Body of pancreas (tissue), 4 donors: Measurements from ENCODE around the gene CETN1. TPM values are rescaled to one million over a fixed set of nuclear protein-coding genes. Genes with fewer than 3 reads are reported as not detected.

ENCODE experiments used
- ATAC-seq: fragments of 150-250 bp; one replicate; pipeline ENCODE4 v1.9.1; 2016
- DNase-seq, 4 donors: peaks; one replicate each; pipeline ENCODE4 v3.0.0-alpha.2; 2019
- H3K27ac ChIP-seq, 4 donors: fragments of 200-600 bp; sonication (generic); 1 replicate in 3 of 4; 2 replicates in 1 of 4; pipeline versions ENCODE4 v1.5.1 to v1.6.1; 2016 to 2019; ENCODE audit warnings: mild to moderate bottlenecking in 1 of 4, mixed read lengths in 1 of 4, moderate library complexity in 1 of 4
- H3K27me3 ChIP-seq, 2 donors: fragments of 200-600 bp; sonication (generic); one replicate each; pipeline ENCODE4 v1.6.0; 2016; ENCODE audit warnings: mild to moderate bottlenecking in 1 of 2
- H3K36me3 ChIP-seq, 2 donors: fragments of 200-600 bp; sonication (generic); replicated peaks in 1 of 2; 2 replicates each; pipeline ENCODE4 v1.5.1; 2016; ENCODE audit warnings: low read depth in 2 of 2; ENCODE audit not compliant: insufficient read depth in 1 of 2
- H3K4me1 ChIP-seq: fragments of 200-600 bp; sonication (generic); one replicate; pipeline ENCODE4 v1.6.0; 2016
- H3K4me3 ChIP-seq, 2 donors: fragments of 200-600 bp; sonication (generic); 1 replicate in 1 of 2; 2 replicates in 1 of 2; pipeline ENCODE4 v1.5.1; 2016 to 2019
- H3K9me3 ChIP-seq, 3 donors: fragments of 200-600 bp; sonication (generic); 1 replicate in 2 of 3; 2 replicates in 1 of 3; pipeline ENCODE4 v1.5.1; 2016
- CTCF ChIP-seq, 7 experiments: fragments of 450-650 bp in 4 of 7; fragments of 200-600 bp in 3 of 7; sonication (generic) in 3 of 7; IDR thresholded peaks; one replicate each; pipeline ENCODE4 v1.5.1; 2016 to 2019; ENCODE audit warnings: antibody characterized with exemption in 7 of 7
- POLR2A ChIP-seq, 3 donors: fragments of 450-650 bp; IDR thresholded peaks; one replicate each; pipeline ENCODE4 v1.6.1; 2016; ENCODE audit warnings: antibody characterized with exemption in 3 of 3, mild to moderate bottlenecking in 2 of 3
- WGBS, 2 donors: methylation state at CpG; one replicate each; pipeline ENCODE4 v1.1.5; 2017; 5-methylcytosine and 5-hydroxymethylcytosine counted together
- intact Hi-C: fragments of 100-400 bp; cut with DNase I; formaldehyde crosslinking; loops from one replicate; pipeline ENCODE4 v1.15.1; 2023
- total RNA-seq, 2 donors: library from RNA; depleted of rRNA; stranded (reverse); fragments of >200 nt; gene quantifications; one replicate each; pipeline ENCODE4 v1.1.0, GENCODE V29; 2016

The CETN1 gene
- total RNA-seq, 2 donors from 2014 or later: not detected

GRCh38 chr18:549967-550366 is 30.2 kb upstream of the CETN1 start:
- no peaks in the 10 kb centered on the region for H3K27me3 ChIP-seq
- TF ChIP-seq CTCF (IDR thresholded peaks at IDR 0.05): no peak
- no peak for TF ChIP-seq POLR2A (IDR thresholded peaks at IDR 0.05)
- H3K27ac ChIP-seq: no peak overlapping the region
- H3K9me3 ChIP-seq: no peaks in the 10 kb centered on the region
- no peaks in the 10 kb centered on the region for H3K36me3 ChIP-seq
- DNase-seq: no peak
- WGBS, 2 donors: 75 to 84% methylated on average over 3 of the region's 3 CpGs
- no peak for ATAC-seq
- H3K4me3 ChIP-seq: no peak overlapping the region
- intact Hi-C loops: no loop called here
- H3K4me1 ChIP-seq: no peaks in the 10 kb centered on the region

- DNase-seq: no peak
- no peak overlapping the region for H3K4me3 ChIP-seq
- H3K27ac ChIP-seq: no peak overlapping the region
- H3K36me3 ChIP-seq: no peaks in the 10 kb centered on the region
- intact Hi-C loops: no loop called here
- 71 to 77% methylated on average over 4 of the region's 4 CpGs for WGBS, 2 donors
- H3K4me1 ChIP-seq: no peaks in the 10 kb centered on the region
- no peak for ATAC-seq
- H3K27me3 ChIP-seq: no peaks in the 10 kb centered on the region
- no peak for TF ChIP-seq POLR2A (IDR thresholded peaks at IDR 0.05)
- H3K9me3 ChIP-seq: no peaks in the 10 kb centered on the region
These were observed 28.6 kb upstream of the CETN1 start for GRCh38 chr18:551404-552061.

GRCh38 chr18:555705-556457 is 24.3 kb upstream of the CETN1 start:
- no peaks in the 10 kb centered on the region for H3K36me3 ChIP-seq
- no peak for DNase-seq
- H3K27ac ChIP-seq: no peak overlapping the region
- no peak for ATAC-seq
- no peaks in the 10 kb centered on the region for H3K9me3 ChIP-seq
- no peak overlapping the region for H3K4me3 ChIP-seq
- no peaks in the 10 kb centered on the region for H3K4me1 ChIP-seq
- intact Hi-C loops: no loop called here
- TF ChIP-seq POLR2A (IDR thresholded peaks at IDR 0.05): no peak
- no peak for TF ChIP-seq CTCF (IDR thresholded peaks at IDR 0.05)
- 75 to 80% methylated on average over 13 of the region's 13 CpGs for WGBS, 2 donors
- no peaks in the 10 kb centered on the region for H3K27me3 ChIP-seq

GRCh38 chr18:564708-565561 is 15.2 kb upstream of the CETN1 start:
- H3K27ac ChIP-seq: no peak overlapping the region
- H3K4me1 ChIP-seq: no peaks in the 10 kb centered on the region
- no peak for ATAC-seq
- H3K9me3 ChIP-seq: no peaks in the 10 kb centered on the region
- no peaks in the 10 kb centered on the region for H3K27me3 ChIP-seq
- TF ChIP-seq POLR2A (IDR thresholded peaks at IDR 0.05) (no peak), CTCF (IDR thresholded peaks at IDR 0.05) (no peak)
- H3K4me3 ChIP-seq: no peak overlapping the region
- 59 to 60% methylated on average over 11 of the region's 11 CpGs for WGBS, 2 donors
- intact Hi-C loops: no loop called here
- H3K36me3 ChIP-seq: no peaks in the 10 kb centered on the region
- DNase-seq: no peak

- intact Hi-C loops: no loop called here
- DNase-seq (no peak), ATAC-seq (no peak)
- no peak overlapping the region for H3K4me3 ChIP-seq
- H3K27me3 ChIP-seq: no peaks in the 10 kb centered on the region
- H3K27ac ChIP-seq: no peak overlapping the region
- TF ChIP-seq CTCF (IDR thresholded peaks at IDR 0.05): no peak
- no peak for TF ChIP-seq POLR2A (IDR thresholded peaks at IDR 0.05)
- H3K4me1 ChIP-seq: no peaks in the 10 kb centered on the region
- no peaks in the 10 kb centered on the region for H3K36me3 ChIP-seq
- H3K9me3 ChIP-seq: no peaks in the 10 kb centered on the region
- WGBS, 2 donors: 67 to 80% methylated on average over 7 of the region's 7 CpGs
These were observed 14.6 kb upstream of the CETN1 start for GRCh38 chr18:565562-566061.
